Mesothelial cell of epicardium (in vitro differentiated cells): ENCODE measurements around the gene GRIN2A. TPM values are rescaled to one million over a fixed set of nuclear protein-coding genes. Genes with fewer than 3 reads are reported as not detected.

ENCODE experiments used
- DNase-seq, 2 experiments: peaks; one replicate each; pipeline ENCODE4 v3.0.0; 2021; ENCODE audit warnings: low spot score in 2 of 2; ENCODE audit not compliant: unreplicated experiment in 2 of 2
- H3K27ac Mint-ChIP-seq: 2 replicates; pipeline ENCODE4 v1.8.0; 2021; ENCODE audit warnings: mixed read lengths
- H3K27me3 Mint-ChIP-seq: 2 replicates; pipeline ENCODE4 v1.8.0; 2021; ENCODE audit warnings: low read depth, mixed read lengths
- H3K36me3 Mint-ChIP-seq: 2 replicates; pipeline ENCODE4 v1.8.0; 2021; ENCODE audit warnings: mixed read lengths
- H3K4me1 Mint-ChIP-seq: 2 replicates; pipeline ENCODE4 v1.8.0; 2021; ENCODE audit warnings: mixed read lengths
- H3K4me3 Mint-ChIP-seq: 2 replicates; pipeline ENCODE4 v1.8.0; 2021; ENCODE audit warnings: mild to moderate bottlenecking, moderate library complexity, mixed read lengths
- H3K9me3 Mint-ChIP-seq: 2 replicates; pipeline ENCODE4 v1.8.0; 2021; ENCODE audit warnings: mixed read lengths
- CTCF ChIP-seq: fragments of 200-600 bp; sonication (generic); IDR thresholded peaks from one replicate; pipeline ENCODE4 v1.5.0; 2021; ENCODE audit warnings: antibody characterized with exemption; ENCODE audit not compliant: unreplicated experiment
- total RNA-seq: library from RNA; stranded (reverse); gene quantifications from 3 replicates; pipeline ENCODE4 v1.2.1, GENCODE V29; 2021

Gene GRIN2A
- total RNA-seq, 1 donor from 2014 or later = 4.9 TPM

DNA sequence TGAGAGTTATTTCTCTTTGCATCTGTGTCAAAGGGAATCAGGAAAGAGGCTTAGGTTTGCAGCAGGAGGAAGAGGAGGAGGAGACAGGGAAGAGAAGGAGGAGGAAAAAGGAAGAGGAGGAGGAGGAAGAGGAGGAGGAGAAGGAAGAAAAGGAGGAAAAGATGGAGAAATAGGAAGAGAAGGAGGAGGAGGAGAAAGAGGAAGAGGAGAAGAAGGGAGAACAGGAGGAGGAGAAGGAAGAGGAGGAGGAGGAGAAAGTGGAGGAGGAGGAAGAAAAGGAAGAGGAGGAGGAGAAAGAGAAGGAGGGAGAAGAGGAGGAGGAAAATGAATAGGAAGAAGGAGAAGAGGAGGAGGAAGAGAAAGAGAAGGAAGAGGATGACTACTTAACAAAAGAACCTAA is 459.1 kb downstream of the GRIN2A start:
- no peak overlapping the region for H3K4me3 Mint-ChIP-seq
- TF ChIP-seq CTCF = no peak
- H3K27me3 Mint-ChIP-seq = peaks cover 20% of the 10 kb centered on the region
- DNase-seq = no peak
- H3K9me3 Mint-ChIP-seq = no peaks in the 10 kb centered on the region
- no peak overlapping the region for H3K27ac Mint-ChIP-seq
- H3K36me3 Mint-ChIP-seq = no peaks in the 10 kb centered on the region
- no peaks in the 10 kb centered on the region for H3K4me1 Mint-ChIP-seq

- DNase-seq = no peak
- Mint-ChIP-seq H3K27ac (no peak overlapping the region), H3K36me3 (no peaks in the 10 kb centered on the region), H3K4me3 (no peak overlapping the region), H3K27me3 (peaks cover 6% of the 10 kb centered on the region), H3K4me1 (no peaks in the 10 kb centered on the region), H3K9me3 (peaks cover 5% of the 10 kb centered on the region)
- no peak for TF ChIP-seq CTCF
Observed at GRCh38 chr16:9713907-9714306, 468.3 kb downstream of the GRIN2A start.

DNA sequence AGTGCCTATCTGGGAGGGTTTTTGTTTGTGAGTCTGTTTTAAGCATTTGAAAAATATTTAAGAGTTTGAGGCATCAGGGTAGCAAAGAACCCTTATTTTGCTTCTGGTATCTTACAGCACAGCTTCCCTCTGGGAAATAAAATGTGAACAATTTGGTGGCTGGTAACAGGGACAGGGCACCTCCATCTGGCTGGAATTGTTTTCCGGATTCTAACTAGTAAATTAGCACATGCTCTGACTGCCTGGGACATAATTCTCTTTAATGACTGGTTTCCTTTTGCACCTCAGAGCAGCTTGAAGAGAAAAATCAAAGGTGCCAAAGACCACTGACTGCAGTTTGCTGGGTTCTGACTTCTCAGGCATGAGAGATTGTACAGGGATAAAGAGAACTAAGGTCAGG is 469.1 kb downstream of the GRIN2A start:
- no peak for DNase-seq
- no peak overlapping the region for H3K4me3 Mint-ChIP-seq
- TF ChIP-seq CTCF = no peak
- H3K36me3 Mint-ChIP-seq = no peaks in the 10 kb centered on the region
- no peak overlapping the region for H3K27ac Mint-ChIP-seq
- H3K4me1 Mint-ChIP-seq = no peaks in the 10 kb centered on the region
- peaks cover 5% of the 10 kb centered on the region for H3K9me3 Mint-ChIP-seq
- peaks cover 5% of the 10 kb centered on the region for H3K27me3 Mint-ChIP-seq

DNA sequence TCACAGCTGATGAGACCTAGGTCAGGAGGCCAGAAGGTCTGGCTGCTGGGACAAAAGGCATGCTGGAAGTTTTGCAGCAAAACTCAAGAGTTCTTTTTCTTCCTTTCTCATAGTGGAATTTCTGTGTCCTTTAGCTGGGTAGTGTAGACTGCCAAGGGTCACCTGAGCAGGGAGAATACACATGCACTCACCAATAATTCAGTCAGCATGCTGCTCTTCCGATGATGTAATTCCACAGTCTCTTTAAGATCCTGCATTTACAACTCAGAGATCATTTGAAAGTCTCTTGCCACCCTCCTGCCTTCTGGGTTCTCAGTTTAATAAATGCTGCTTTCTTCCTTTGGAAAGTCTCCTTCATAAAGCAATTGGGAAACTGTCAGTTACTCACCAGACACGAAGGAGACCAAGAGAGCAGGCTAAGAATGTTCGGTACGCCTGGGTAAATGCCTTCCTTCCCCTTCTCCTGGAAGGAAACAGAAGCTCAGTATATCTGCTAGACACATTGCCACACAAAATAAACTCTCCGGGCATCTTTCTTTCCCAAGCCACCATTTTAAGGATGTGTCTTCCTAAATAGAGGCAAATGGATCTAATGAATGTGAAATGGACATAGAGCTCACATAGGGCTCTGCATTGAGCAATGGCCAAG is 473.1 kb downstream of the GRIN2A start:
- TF ChIP-seq CTCF = no peak
- no peaks in the 10 kb centered on the region for H3K27me3 Mint-ChIP-seq
- peaks cover 8% of the 10 kb centered on the region for H3K9me3 Mint-ChIP-seq
- DNase-seq = no peak
- H3K4me1 Mint-ChIP-seq = peaks cover 9% of the 10 kb centered on the region
- H3K4me3 Mint-ChIP-seq = no peak overlapping the region
- H3K27ac Mint-ChIP-seq = no peak overlapping the region
- no peaks in the 10 kb centered on the region for H3K36me3 Mint-ChIP-seq

DNA sequence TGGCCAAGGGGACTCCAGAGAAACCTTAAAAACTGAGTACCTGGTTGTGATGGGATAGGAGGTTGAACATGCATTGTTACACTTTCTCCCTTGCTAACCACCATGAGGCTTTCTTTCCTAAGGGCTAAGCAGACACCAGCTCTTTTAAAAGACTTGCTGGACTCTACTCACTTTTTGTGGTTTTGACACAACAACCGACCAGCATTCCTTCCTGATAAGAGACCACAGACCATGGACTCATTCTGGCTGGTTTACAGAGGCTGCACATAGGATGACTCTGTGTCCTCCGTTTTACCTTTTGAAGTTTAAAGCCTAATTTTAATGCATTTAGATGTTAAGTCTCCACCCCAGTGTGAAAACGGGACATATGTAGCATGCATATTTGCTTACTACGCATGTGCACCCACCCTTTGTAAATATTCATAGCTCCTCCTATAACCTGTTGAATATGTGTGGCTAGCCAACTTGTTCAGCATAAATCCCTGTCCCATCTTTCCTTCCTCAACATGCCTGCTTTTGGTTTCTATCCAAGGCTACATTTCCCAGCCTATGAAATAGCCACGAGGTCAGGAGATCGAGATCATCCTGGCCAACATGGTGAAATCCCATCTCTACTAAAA is 475.9 kb downstream of the GRIN2A start:
- no peaks in the 10 kb centered on the region for H3K36me3 Mint-ChIP-seq
- H3K4me3 Mint-ChIP-seq = no peak overlapping the region
- peaks cover 27% of the 10 kb centered on the region for H3K4me1 Mint-ChIP-seq
- no peak overlapping the region for H3K27ac Mint-ChIP-seq
- peaks cover 8% of the 10 kb centered on the region for H3K9me3 Mint-ChIP-seq
- TF ChIP-seq CTCF = no peak
- no peaks in the 10 kb centered on the region for H3K27me3 Mint-ChIP-seq
- no peak for DNase-seq

DNA sequence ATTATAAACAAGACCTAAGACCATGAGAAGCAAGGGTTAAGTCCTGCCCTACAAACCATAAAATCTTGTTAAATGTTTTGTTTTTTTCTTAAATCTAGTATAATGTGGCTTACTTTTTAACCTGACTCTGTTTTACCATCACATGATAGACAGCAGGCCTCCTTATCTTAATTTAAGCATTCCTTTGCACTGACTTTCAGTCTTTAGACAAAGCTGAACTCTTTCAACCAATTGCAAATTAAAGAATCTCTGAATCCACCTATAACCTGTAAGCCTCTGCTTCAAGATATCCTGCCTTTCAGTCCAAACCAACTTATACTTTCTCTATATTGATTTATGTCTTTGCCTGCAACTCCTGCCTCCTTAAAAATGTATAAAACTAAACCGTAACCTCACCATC is 478.5 kb downstream of the GRIN2A start:
- peaks cover 8% of the 10 kb centered on the region for H3K9me3 Mint-ChIP-seq
- TF ChIP-seq CTCF = no peak
- DNase-seq = no peak

More for the DNA sequence above, 478.5 kb downstream of the GRIN2A start:
- H3K4me3 Mint-ChIP-seq = no peak overlapping the region
- no peaks in the 10 kb centered on the region for H3K36me3 Mint-ChIP-seq
- peak overlapping the region; percentile 91 for H3K27ac Mint-ChIP-seq
- peaks cover 34% of the 10 kb centered on the region for H3K4me1 Mint-ChIP-seq
- H3K27me3 Mint-ChIP-seq = no peaks in the 10 kb centered on the region
